GM18861 (cell line): ENCODE results near the gene SRRM4.

Source experiments
- ATAC-seq: cut with Tn5 transposase; IDR thresholded peaks from one replicate; pipeline ENCODE4 v1.9.1; 2021; ENCODE audit not compliant: unreplicated experiment

SRRM4 gene

DNA sequence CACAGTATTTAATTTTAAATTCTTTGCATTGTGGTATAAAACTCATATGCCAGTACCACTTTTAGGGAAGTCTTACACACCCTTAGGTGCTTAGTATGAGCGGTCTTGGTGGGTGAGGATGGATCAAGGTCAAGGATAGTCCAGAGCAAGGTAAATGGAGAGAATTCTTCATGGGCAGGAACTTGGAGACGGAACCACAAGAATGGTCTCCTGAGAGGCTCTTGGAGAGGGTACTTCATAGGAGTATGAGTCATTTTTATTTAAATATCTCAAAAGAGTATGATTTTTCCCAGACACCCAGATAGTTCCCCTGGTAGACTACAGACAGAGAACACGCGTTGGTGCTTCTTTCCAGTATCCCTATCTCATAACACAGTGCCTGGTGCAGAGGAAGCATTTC is 219.3 kb downstream of the SRRM4 start:
- no peak for ATAC-seq

DNA sequence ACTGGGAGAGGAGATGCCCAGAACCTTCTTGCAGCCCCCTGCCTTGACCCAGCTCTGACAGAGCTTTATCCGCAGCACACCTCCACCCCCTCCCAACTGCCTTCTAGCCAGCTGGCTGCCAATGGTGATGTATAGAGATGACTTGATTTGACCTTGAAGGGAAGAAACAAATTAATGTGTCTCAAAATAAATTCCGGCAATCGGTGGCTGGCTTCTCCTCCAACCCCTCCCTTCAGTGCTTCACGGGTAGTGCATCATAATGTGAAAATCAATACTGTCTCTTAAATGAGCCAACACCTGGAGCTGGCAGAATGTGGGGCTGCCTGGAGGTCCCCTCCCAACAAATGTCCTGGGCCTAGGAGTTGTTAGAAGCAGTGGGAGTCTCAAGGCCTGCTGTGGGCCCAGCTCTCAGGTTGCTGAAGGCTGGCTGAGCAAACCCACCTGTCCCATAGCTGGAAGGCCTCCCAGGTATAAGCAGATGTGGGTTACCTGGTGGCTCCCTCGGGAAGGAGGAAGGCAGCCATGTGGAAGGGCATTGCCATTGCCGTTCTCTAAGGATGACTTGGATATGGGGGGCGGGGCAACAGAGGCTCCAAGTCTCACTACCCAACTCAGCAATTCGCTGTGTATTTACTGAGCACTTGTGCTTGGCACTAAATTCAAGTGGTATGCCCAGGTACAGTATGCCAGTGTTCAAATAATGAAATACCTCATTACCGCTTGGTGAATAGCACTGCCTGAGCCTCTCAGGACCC is 220.6 kb downstream of the SRRM4 start:
- no peak for ATAC-seq

DNA sequence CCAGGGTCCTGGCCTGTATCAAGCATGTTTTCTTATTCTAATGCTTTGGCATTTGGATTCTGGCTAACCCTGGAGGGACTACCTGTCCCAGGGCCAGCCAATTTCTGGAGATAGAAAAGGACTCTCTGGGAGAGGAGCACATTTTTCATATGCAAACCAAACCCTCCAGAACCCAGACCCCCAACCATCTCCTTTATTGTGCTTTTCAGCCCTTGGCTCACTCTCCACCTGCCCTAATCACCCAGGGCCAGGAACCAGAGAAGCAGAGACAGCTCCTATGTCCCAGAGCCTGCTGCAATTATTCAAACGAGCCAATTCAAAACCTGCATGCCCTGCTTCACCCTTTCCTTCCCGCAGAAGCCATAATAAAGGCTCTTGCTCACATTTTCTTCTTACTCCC is 221.2 kb downstream of the SRRM4 start:
- ATAC-seq: no peak

DNA sequence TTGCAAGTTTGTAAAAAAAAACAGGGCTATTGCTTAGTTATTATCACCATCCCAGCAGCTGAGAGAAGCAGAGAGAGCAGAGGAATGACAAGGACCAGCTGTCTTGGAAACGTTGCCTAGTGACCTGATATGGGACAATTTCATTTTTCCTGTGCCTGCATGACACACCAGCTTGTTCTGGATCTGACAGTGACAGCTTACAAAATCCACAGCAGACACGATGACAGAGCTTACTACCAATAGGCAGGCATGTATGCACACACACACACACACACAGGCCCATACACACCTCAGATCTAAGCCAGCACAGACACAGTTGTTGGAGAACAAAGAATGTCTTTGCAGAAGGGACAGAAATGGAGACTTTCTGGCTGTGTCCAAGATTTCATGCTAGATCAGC is 222.8 kb downstream of the SRRM4 start:
- ATAC-seq: no peak

DNA sequence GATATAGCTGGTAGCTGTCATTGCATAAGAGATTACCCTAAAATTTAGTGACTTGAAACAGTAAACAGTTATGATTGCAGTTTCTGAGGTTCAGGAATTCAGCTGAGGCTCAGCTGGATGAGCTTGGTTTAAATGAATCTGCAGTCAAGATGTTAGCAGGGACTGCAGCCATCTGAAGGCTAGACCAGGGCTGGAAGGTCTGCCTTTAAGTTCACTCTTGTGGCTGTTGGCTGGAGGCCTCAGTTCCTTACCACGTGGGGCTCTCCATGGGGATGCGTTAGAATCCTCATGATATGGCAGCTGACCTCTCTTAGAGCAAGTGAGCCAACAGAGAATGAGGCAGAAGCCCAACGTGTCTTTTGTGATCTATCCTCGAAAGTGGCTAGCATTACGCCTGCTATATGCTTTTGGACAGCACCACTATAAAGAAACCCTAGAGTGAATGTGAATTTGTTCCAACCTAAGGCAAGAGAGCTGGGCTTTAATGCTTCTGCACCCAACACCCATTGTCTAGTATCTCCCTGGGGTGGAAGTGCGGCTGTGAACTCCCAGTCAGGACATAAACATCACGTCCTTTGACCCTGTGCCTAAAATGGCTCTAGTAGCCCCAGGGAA is 223.4 kb downstream of the SRRM4 start:
- ATAC-seq: no peak

DNA sequence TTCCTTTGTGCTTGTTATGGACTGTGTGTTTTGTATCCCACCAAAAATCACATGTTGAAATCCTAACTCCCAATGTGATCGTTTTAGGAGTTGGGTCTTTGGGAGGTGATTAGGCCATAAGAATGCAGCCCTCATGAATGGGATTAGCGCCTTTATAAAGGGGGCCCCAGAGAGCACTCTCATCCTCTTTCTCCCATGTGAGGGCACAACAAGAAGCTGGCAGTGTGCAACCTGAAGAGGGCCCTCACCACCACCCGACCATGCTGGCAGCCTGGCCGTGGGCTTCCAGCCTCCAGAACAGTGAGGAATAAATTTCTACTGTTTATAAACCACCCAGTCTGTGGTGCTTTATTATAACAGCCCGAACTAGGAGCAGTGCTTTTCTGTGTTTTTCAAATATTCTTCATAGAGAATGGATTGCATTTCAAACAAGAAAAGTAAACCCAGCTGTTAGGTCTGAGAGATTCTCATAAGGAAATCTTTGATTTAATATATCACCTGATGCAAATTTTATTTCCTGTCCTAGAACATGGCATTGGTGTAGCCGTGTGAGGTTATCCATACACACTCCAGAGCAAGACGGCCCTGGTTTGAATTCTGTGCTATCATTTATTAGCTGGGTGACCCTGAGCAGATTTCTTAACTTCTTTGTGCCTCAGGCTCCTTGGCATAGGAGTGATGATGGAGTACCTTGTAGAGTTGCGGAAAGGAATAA is 225.2 kb downstream of the SRRM4 start:
- ATAC-seq: no peak

DNA sequence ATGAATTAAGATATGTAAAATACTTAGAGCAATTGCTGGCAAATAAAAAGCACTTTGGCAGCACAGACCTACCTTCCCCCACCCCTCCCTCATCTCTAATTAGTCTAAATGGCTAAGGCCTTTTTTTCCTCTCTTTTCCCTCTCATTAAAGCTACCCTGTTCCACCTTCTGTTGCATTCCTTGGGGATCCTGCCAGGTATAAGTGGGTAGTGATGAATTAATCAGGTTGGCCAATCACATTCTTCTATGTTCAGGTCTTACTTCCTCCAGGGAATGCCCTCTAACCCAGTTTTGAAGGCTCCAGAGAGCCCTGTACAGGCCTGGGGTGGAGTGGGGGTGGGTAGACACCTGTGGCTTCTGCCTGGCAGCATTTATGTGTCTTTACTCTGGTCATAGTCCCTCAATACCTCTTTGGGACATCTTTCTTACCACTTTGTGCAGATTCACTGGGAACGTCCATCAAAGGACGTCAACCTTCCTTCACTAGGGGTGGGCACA is 225.8 kb downstream of the SRRM4 start:
- ATAC-seq: no peak

DNA sequence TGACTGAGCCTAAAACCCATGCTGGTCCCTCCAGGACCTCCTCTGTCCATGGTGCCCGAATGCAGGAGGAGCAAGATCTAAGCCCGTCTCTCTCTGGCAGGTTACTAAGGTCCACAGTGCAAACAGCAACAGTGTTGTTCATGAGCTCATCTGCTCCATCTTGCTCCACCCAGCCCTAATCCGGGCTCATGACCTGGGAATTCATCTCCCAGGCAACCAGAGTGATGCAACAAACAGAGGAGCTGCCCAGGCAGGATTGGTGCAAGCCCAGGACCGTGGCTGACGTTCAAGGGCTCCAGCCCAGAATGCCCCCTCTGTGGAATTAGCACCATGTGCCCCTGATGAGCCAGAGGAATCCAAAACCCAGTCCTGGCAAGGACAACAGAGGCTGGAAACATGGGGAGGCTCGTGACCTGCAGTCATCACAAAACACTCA is 227.3 kb downstream of the SRRM4 start:
- ATAC-seq: no peak

DNA sequence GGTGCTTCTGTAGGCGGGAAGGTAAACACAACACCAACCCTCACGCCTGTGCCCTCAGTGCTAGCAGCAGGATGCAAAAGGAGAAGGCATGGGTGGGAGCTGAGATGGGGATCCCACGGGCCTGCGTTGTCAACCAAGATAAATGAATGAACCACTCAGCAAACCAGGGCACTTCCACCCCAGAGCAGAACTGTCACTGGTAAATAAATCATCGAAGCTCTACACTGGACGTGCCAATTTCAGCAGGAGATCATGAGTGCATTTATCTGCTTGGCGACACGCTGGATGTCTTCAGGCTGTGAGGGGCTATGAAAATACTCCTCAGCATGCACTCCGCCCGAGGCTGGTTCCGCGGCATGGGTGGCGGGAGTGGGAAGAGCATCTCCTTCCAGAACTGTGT is 230.5 kb downstream of the SRRM4 start:
- no peak for ATAC-seq
